Smooth muscle cell (in vitro differentiated cells): ENCODE data around the gene SCAPER. TPM values are rescaled to one million over a fixed set of nuclear protein-coding genes. Genes with fewer than 3 reads are reported as not detected.

ENCODE experiments used
- DNase-seq: peaks from one replicate; lab custom pipeline; 2025; ENCODE audit not compliant: unreplicated experiment; lab: John Stamatoyannopoulos, UW
- H2AFZ ChIP-seq: fragments of 200-600 bp; sonication (generic); 2 replicates; pipeline ENCODE4 v1.6.0; 2016; ENCODE audit warnings: antibody characterized with exemption, low read depth, mild to moderate bottlenecking
- H3F3A ChIP-seq: fragments of 200-600 bp; sonication (generic); 2 replicates; pipeline ENCODE4 v1.6.0; 2017; ENCODE audit warnings: antibody characterized with exemption, low read depth
- H3K27ac ChIP-seq: fragments of 200-600 bp; sonication (generic); 2 replicates; pipeline ENCODE4 v1.5.1; 2016; ENCODE audit warnings: low read depth, mild to moderate bottlenecking
- H3K27me3 ChIP-seq: fragments of 200-600 bp; sonication (generic); 2 replicates; pipeline ENCODE4 v1.6.1; 2016; ENCODE audit warnings: low read depth, mild to moderate bottlenecking
- H3K36me3 ChIP-seq: fragments of 200-600 bp; sonication (generic); 2 replicates; pipeline ENCODE4 v1.5.1; 2016; ENCODE audit warnings: low read depth
- H3K4me1 ChIP-seq: fragments of 200-600 bp; sonication (generic); 2 replicates; pipeline ENCODE4 v1.5.1; 2016; ENCODE audit warnings: low read depth
- H3K4me2 ChIP-seq: fragments of 200-600 bp; sonication (generic); 2 replicates; pipeline ENCODE4 v1.6.0; 2016; ENCODE audit warnings: mild to moderate bottlenecking
- H3K4me3 ChIP-seq: fragments of 200-600 bp; sonication (generic); 2 replicates; pipeline ENCODE4 v1.5.1; 2016; ENCODE audit warnings: mild to moderate bottlenecking
- H3K79me2 ChIP-seq: fragments of 200-600 bp; sonication (generic); 2 replicates; pipeline ENCODE4 v1.6.0; 2016; ENCODE audit warnings: low read depth, mild to moderate bottlenecking
- H3K9ac ChIP-seq: fragments of 200-600 bp; sonication (generic); 2 replicates; pipeline ENCODE4 v1.6.0; 2016; ENCODE audit warnings: low read depth
- H3K9me3 ChIP-seq: fragments of 200-600 bp; sonication (generic); replicated peaks from 2 replicates; pipeline ENCODE4 v1.5.1; 2016; ENCODE audit warnings: low read depth
- H4K20me1 ChIP-seq: fragments of 200-600 bp; sonication (generic); 2 replicates; pipeline ENCODE4 v1.6.0; 2016; ENCODE audit warnings: low read depth
- WGBS: methylation state at CpG from one replicate; pipeline ENCODE4 v1.1.7; 2016; ENCODE audit warnings: low lambda C conversion rate; 5-methylcytosine and 5-hydroxymethylcytosine counted together
- polyA plus RNA-seq: library from polyadenylated mRNA; unstranded; fragments of >200 nt; fragmentation: Nextera tagmentation; extraction: Ambion mirVana; gene quantifications from 2 replicates; pipeline ENCODE4 v1.2.1, GENCODE V29; 2016
- total RNA-seq: library from RNA; depleted of rRNA; stranded (reverse); fragments of >200 nt; gene quantifications from 2 replicates; pipeline ENCODE4 v1.2.3, GENCODE V29; 2014
- TF ChIP-seq, protein P1 (sequence below): fragments of 200-600 bp; sonication (generic); IDR thresholded peaks from 2 replicates; pipeline ENCODE4 v1.5.1; 2017; ENCODE audit warnings: borderline replicate concordance, mild to moderate bottlenecking, antibody characterized with exemption; ENCODE audit not compliant: insufficient read depth, poor library complexity, severe bottlenecking

The SCAPER gene
- total and polyA plus RNA-seq, 2 experiments from 2014 or later, result 6.6 to 34.3 TPM

DNA sequence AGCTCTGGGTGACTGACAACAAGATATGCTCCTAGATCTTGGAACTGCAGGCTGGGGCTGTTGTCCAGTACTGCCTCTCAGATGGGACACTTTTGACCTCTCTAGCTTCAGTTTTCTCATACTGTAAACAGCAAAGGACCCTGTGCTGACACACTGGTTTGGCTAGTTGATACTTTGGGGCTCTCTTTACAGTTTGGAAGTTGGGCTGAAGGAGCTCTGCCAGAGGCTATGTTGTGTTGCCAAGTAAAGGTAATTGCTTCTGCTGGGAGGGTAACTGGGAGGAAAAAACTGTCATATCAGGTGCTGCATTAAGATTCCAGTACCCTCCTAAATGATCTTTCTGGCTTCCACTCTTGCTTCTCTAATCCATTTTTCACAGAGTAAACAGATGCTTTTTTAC, 514.6 kb downstream of the SCAPER start:
- Histone ChIP-seq H3K36me3 (no peaks in the 10 kb centered on the region), H3K9me3 (no peaks in the 10 kb centered on the region), H3K4me2 (no peak overlapping the region), H3K27me3 (no peaks in the 10 kb centered on the region), H3K4me3 (no peak overlapping the region), H3F3A (no peaks in the 10 kb centered on the region), H3K4me1 (no peaks in the 10 kb centered on the region), H3K79me2 (no peaks in the 10 kb centered on the region), H3K9ac (no peak overlapping the region), H4K20me1 (no peaks in the 10 kb centered on the region), H2AFZ (no peak overlapping the region), H3K27ac (no peak overlapping the region)
- no peak for DNase-seq
- TF ChIP-seq, protein P1, sequence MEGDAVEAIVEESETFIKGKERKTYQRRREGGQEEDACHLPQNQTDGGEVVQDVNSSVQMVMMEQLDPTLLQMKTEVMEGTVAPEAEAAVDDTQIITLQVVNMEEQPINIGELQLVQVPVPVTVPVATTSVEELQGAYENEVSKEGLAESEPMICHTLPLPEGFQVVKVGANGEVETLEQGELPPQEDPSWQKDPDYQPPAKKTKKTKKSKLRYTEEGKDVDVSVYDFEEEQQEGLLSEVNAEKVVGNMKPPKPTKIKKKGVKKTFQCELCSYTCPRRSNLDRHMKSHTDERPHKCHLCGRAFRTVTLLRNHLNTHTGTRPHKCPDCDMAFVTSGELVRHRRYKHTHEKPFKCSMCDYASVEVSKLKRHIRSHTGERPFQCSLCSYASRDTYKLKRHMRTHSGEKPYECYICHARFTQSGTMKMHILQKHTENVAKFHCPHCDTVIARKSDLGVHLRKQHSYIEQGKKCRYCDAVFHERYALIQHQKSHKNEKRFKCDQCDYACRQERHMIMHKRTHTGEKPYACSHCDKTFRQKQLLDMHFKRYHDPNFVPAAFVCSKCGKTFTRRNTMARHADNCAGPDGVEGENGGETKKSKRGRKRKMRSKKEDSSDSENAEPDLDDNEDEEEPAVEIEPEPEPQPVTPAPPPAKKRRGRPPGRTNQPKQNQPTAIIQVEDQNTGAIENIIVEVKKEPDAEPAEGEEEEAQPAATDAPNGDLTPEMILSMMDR, result no peak

DNA sequence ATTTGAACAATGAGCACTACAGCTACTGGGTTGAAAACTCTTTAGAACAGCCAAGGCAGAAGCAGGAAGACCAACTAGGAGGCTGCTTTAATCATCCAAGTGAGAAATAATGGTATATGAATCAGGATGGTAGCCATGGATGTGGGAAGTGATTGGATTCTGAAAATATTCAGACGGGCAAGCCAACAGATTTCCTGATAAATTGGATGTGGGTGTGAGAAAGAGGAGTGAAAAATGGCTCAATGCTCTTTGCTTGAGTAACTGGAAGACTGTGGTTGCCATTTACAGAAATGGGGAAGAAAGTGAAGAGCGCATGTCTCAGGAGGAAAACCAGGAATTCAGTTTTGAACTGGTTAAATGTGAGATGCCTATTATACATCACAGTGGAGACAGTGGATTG, 518.2 kb downstream of the SCAPER start:
- 97% methylated on average over 2 of the region's 2 CpGs for WGBS
- TF ChIP-seq, protein P1, result no peak
- H3K9me3 ChIP-seq, result no peaks in the 10 kb centered on the region

DNA sequence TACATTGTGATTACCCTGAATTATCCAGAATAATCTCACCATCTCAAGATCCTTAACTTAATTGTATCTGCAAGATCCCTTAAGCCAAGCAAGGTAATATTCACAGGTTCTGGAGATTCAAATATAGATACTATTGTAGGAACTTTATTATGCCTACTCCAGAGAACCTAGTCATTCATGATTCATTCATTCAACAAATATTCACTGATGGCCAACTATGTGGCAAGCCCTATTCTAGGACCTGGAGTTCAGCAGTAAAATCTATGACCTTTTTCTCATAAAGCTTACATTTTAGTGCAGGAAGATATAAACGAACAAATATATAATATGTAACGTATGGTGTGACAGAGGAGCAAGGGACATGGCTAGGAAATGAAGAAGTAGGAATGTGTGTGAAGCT, 519.0 kb downstream of the SCAPER start:
- no peak overlapping the region for H3K4me2 ChIP-seq
- TF ChIP-seq, protein P1, result no peak
- no peaks in the 10 kb centered on the region for H3K79me2 ChIP-seq
- H3K4me1 ChIP-seq, result no peaks in the 10 kb centered on the region
- H2AFZ ChIP-seq, result no peak overlapping the region
- 94% methylated on average over 2 of the region's 2 CpGs for WGBS
- H3K9me3 ChIP-seq, result no peaks in the 10 kb centered on the region
- no peaks in the 10 kb centered on the region for H3K27me3 ChIP-seq
- no peak overlapping the region for H3K9ac ChIP-seq
- no peaks in the 10 kb centered on the region for H4K20me1 ChIP-seq
- no peak overlapping the region for H3K27ac ChIP-seq
- H3F3A ChIP-seq, result no peaks in the 10 kb centered on the region
- no peaks in the 10 kb centered on the region for H3K36me3 ChIP-seq
- DNase-seq, result no peak
- H3K4me3 ChIP-seq, result no peak overlapping the region

More for the DNA sequence above, 518.2 kb downstream of the SCAPER start:
- H4K20me1 ChIP-seq, result no peaks in the 10 kb centered on the region
- H3K27ac ChIP-seq, result no peak overlapping the region
- H3K4me3 ChIP-seq, result no peak overlapping the region
- H3K79me2 ChIP-seq, result no peaks in the 10 kb centered on the region
- DNase-seq, result no peak
- no peaks in the 10 kb centered on the region for H3K4me1 ChIP-seq
- no peak overlapping the region for H2AFZ ChIP-seq
- H3K4me2 ChIP-seq, result no peak overlapping the region
- H3K9ac ChIP-seq, result no peak overlapping the region
- H3K27me3 ChIP-seq, result no peaks in the 10 kb centered on the region
- H3F3A ChIP-seq, result no peaks in the 10 kb centered on the region
- no peaks in the 10 kb centered on the region for H3K36me3 ChIP-seq

DNA sequence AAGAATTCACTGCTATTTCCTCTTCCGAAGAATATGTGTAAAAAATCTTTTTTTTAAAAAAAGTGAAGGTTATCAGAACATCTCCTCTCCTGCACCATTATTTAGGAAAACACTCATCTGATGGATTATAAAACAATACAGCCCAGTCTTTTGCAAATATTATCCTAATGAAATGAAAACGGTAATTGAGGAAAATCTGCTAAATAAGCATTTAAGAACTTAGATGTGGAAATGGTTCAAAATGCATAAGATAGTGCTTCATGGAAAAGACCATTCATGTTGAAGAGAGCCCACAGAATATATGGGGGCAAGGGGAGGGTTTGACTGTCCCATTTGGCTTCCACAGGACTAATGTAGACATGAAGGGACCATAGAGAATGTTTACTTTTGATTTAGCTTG, 520.7 kb downstream of the SCAPER start:
- Histone ChIP-seq H3K36me3 (no peaks in the 10 kb centered on the region), H4K20me1 (no peaks in the 10 kb centered on the region), H3F3A (no peaks in the 10 kb centered on the region), H3K9ac (no peak overlapping the region), H3K4me1 (no peaks in the 10 kb centered on the region), H3K9me3 (no peaks in the 10 kb centered on the region), H3K27me3 (no peaks in the 10 kb centered on the region), H2AFZ (no peak overlapping the region), H3K4me3 (no peak overlapping the region), H3K79me2 (no peaks in the 10 kb centered on the region), H3K27ac (no peak overlapping the region), H3K4me2 (no peak overlapping the region)
- TF ChIP-seq, protein P1, result no peak
- DNase-seq, result no peak
- 88% methylated on average over 2 of the region's 2 CpGs for WGBS
